HG03280 (cell line): Measurements from ENCODE around the gene GPR161.

Source experiments
- ATAC-seq: cut with Tn5 transposase; IDR thresholded peaks from one replicate; pipeline ENCODE4 v1.9.1; 2021; ENCODE audit warnings: mild to moderate bottlenecking, moderate library complexity; ENCODE audit not compliant: unreplicated experiment

GPR161 gene

DNA sequence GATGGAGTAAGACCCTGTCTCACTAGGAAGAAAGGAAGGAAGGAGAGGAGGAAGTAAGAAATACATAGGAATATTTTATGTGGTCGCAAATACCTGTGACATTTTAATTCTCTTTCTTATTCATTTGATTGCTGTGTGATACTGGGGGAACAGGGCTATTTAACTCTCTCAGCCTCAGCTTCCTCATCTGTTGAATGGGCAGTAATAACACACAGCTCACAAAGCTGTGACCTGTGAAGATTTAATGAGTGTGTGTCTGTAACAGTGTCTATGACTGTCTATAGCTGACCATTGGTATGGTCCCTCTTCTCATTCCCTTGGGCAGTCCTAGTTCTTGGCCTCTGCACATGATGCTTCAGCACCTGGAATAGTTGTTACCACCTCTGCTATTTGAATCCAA lies 13.6 kb upstream of the GPR161 start:
- no peak for ATAC-seq

GRCh38 chr1:168148916-168149315 lies 12.2 kb upstream of the GPR161 start:
- ATAC-seq, result peak; percentile 67

DNA sequence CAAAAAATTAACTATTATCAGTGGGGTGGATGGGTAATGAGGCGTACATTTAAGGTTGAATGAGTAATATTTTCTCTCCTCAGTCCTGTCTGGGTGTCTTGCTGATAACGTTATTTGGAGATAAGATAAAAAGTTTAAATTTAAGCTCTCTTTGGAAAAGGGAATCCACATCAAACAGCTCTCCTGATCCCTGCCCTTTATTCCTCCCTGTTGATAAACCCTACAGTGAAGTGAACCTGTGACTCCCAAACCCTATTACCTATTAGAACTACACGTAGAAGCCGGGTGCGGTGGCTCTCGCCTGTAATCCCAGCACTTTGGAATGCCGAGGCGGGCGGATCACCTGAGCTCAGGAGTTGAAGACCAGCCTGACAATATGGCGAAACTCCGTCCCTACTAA lies 9.9 kb upstream of the GPR161 start:
- ATAC-seq, result no peak

- no peak for ATAC-seq
Measured at GRCh38 chr1:168146160-168146539, 9.4 kb upstream of the GPR161 start.

DNA sequence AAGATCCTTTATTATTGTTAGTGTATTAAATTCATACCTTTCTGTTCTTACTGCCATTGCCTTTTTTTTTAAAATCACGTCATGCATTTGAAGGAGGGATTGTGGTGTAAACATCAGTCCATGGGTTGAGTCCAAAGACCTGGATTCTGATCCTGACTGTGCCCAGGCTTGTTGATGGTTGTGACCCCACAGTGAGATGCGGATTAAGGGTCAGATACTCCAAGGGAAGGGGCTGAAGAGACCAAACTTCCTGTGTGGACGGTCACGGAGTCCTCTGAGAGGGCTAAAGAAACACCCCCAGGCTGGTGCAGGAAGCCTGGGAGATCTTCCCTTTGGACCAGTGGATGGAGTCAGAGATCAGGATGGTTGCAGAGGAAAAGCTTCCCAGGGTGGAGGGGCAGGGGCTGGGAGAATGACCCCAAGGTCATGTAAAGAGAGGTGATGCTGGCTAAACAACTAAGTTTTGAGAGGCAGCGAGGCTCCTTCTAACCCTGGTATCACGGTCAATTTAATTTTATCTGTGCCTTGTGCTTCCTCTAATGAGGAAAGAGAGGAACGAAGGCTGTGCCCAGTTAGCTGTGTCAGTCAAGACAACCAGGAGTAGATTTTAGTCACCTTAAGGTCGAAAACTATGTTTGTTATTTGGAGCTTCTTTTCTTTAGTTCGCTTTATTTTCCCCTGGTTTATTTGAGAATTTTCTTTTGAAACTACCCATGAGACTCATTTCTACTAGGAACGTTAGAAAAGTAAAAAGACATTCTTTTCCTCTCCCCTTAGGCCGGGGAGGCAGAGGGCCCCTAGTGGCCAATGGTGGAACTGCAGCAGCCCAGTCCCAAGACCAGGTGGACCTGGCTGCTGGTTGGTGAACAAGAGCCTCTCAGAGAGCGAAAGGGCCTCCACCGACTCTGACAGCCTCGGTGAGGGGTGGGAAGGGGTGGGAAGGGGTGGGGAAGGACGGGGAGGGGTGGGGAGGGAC lies 8.7 kb upstream of the GPR161 start:
- peak; percentile 90 for ATAC-seq

GRCh38 chr1:168141871-168142385 lies 5.2 kb upstream of the GPR161 start:
- no peak for ATAC-seq

- no peak for ATAC-seq
Measured at GRCh38 chr1:168139070-168139469, 2.3 kb upstream of the GPR161 start.

DNA sequence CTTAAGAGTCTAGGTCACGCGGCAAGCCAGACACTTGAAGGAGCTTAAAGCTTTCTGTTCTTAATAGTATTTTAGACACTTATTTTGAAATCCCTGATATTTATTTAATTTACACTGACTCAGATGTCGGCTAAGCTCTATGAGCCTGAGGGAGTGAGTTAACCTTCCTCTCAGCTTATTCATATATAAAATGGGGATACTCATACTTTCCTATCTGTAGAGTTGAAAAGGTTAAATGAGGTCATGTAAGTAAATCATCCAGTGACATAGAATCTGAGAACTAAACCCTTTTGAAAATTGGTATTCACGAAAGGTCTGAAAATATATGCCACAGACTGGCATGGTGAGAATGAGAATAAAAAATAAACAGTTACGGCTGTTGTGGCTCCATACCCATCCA lies 1.4 kb upstream of the GPR161 start:
- no peak for ATAC-seq

GRCh38 chr1:168137515-168137821 lies 738 bp upstream of the GPR161 start:
- ATAC-seq, result no peak

DNA sequence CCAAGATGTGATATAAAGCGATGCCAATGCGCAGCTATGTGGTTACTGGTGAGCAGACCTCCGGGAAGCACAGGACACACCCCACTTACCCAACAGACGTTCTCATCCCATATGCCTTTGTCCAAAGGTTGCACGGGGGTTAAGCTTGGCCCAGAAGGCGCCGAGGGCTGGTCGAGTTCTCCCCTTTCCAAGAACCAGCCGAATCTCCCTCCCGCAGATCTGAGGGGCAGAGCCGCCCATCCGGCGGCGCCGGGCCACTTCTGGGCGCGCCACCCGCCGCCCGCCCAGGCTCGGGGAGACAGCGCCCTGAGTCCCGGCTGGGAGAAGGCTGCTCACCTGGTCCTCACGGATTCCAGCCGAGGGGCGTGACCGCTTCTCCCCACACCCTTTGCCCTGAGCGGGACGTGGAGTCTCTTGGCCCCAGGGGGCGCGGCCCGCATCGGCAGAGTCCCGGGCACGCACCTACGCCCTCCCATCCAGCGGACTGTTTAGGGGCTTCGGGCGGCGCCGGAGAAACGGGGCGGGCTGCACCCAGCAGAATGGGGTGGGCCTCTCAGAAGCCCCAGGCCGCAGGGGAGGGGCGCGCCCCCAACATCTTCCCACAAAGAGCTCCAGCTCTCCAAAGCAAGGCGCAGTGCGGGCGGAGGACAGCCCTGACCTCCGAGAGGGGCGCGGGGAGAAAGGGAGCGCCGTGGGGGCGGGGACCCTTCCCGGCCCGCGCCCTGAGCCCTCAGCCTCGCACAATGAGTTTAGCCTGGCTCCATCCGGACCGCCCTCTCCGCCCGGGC lies 615 bp downstream of the GPR161 start:
- no peak for ATAC-seq

- ATAC-seq, result no peak
Measured at GRCh38 chr1:168135116-168135920, 1.4 kb downstream of the GPR161 start.

DNA sequence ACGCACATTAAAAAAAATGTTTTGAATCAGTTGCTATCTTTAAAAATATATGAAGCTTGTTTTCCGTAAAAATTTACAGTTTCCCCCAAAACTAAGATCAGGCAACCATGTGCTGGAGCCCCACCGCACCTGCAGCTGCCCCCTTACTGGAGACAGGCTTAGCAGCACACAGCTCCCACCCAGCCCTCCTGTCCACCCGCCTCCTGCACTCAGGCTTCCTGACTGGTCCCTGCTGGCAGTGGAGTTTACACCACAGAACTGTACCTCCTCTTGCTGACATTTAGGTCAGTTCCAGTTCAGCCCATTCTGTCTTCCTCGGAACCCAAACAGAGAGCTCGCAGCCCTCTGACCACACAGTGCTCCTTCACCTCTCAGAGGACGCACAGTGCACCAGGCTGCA lies 2.1 kb downstream of the GPR161 start:
- no peak for ATAC-seq

DNA sequence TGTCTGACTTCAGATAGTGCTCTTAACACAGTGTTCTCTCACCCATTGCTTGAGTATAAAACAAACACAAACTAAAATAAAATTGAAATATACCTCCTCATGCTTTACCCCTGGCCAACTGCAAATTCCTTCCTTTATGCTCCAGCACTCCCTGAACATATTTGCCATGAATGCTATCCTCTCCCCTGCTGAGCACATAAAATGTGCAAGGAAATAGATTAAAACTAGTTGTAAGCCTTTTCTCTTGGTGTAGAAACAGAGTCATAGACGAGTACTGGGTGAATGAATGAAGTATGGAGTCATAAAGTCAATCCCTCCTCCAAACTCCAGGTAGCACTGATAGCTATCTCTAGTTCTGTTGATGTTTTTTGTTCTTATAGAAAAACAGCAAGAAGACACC lies 2.6 kb downstream of the GPR161 start:
- ATAC-seq, result no peak

DNA sequence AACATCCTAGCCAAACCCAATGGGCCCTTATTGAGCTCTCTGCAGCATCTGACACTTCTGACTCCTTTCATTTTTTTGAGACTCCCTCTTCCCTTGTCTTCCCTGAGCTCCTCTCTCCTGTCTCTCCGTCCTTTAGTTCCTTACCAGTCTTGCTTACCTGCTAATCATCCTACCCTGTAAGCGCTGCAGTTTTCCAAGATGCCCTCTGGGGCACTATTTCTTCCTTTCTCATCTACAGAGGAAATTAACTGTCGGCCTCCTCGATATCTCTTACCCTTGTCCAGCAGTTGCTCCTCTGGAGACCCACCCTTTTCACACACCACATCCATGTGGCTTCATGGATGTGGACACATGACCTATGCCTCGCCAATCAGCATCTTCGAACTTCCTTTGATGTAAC lies 6.8 kb downstream of the GPR161 start:
- no peak for ATAC-seq

- ATAC-seq, result no peak
Measured at GRCh38 chr1:168127503-168127902, 9.2 kb downstream of the GPR161 start.

DNA sequence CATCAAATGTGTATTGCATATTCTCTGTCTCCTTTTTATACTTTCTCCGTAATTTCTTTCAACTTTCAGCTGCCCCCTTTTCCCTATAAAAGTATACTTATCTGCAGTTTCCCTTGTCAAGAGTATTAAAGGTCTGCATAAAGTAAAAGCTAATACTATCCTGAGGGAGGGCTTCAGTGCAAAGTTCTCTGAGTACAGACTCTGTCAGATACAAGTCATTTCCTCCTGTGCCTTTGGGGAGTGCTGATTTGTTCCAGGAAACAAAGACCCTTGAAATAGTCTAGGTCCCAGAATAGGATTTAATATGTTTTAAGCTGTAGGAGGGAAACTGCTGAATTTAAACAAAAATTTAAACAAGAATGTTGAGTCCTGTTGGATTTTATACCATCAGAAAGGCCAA lies 11.7 kb downstream of the GPR161 start:
- no peak for ATAC-seq

GRCh38 chr1:168121401-168122011 lies 15.2 kb downstream of the GPR161 start:
- no peak for ATAC-seq

DNA sequence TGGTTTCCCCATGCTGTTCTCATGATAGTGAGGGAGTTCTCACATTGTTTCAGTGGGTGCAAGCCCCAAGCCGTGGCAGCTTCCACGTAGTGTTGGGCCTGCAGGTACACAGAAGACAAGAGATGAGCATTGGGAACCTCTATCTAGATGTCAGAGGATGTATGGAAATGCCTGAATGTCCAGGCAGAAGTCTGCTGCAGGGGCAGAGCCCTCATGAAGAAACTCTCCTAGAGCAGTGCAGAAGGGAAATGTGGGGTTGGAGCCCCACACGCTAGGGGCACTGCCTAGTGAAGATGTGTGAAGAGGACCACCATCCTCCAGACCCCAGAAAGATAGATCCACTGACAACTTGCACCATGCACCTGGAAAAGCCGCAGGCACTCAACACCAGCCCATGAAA lies 17.0 kb downstream of the GPR161 start:
- ATAC-seq, result no peak

DNA sequence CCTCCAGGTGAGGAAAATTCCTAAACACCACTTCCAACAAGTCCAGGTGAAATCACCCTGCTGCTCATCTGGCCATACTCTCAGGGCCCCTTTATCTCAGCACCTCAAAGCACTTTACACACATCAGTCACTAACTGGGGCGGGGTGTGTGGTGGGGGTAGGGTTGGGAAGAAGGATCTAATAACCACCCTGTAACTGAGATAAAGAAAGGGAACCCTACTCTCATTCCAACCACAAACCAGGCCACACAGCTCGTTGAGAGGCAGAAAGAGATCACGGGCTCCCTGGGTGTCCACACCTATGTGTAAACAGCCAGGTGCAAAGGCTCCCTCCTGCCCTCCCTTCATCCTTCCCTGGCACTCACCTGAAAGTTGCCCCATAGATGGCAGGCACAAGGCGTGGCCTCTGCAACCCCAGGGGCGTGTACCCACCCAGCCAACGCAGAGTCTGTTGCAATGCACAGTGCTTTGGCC lies 20.4 kb downstream of the GPR161 start:
- no peak for ATAC-seq

DNA sequence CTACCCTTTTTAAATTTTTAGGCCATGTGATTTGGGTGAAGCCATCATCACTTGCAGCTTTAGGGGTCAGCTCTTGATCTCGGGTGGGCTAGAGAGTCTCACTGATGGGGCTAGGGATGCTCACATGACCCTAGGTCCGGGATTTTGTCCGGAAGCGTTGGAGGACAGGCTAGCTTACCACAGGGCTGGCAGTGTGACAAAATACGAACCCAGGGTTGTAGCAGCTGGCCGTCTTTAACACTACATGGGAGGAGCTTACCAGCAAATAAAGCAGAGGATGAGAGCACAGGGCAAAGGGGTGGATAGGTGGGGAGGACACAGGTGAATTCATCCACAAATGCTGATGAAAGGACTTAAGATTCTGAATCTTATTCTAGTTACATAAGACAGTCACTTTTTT lies 21.9 kb downstream of the GPR161 start:
- ATAC-seq, result no peak
